ENCODE data around the gene PCDH9. TPM values are rescaled to one million over a fixed set of nuclear protein-coding genes. Genes with fewer than 3 reads are reported as not detected.

PCDH9 gene
- total RNA-seq, 2 experiments from 2014 or later: 0.14 to 0.21 TPM

DNA sequence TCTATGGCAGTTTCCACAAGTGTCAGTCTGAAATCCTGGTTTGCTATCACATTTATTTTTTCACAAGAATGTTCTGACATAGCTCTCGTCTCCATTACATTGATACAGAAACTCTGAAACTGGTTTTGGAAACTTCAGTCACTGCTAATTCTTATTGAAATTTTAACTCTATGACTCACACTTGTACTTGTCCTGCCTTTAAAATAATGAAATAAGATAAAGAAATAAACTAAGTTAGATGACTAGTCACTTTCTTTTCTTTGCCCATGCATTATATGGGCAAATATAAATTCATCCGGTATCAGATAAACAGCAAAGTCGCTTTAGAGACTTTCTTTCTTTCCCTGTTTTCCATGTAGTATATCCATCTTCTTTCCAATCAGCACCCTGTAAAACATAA lies 257.5 kb downstream of the PCDH9 start:
- no peak for ATAC-seq
- ChIA-PET CTCF (interaction anchor here (0.8 kb wide), 1 partner anchor 10 kb away, joined by 3 read pairs; no protein-coding TSS in a partner anchor), POLR2A (no interaction called here)
- Mint-ChIP-seq H3K27me3 (no peaks in the 10 kb centered on the region), H3K9me3 (ENCODE audit: low read depth) (no peaks in the 10 kb centered on the region), H3K4me1 (no peaks in the 10 kb centered on the region), H3K4me3 (no peak overlapping the region), H3K36me3 (ENCODE audit: low read depth) (no peaks in the 10 kb centered on the region), H3K27ac (no peak overlapping the region)
- no peak for DNase-seq
- intact Hi-C loops (cut with DNase I, micrococcal nuclease): no loop called here

DNA sequence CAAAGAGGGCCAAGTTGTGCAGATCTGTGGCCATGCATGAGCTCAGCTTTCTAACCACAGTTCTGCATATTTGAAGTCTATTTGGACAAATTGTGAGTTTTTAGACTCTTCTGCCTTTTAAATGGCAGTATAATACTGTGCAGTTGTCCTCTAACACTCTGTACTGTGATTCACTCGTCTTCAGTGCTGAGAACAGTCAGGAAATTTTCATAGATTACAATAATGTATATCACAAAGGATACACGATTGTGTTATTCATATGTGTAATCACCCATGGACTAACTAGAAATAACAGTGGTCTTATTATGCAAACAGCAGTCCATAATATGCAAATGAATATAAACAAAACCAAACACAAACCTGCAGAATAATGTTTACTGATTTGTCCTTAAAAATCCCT lies 259.1 kb downstream of the PCDH9 start:
- DNase-seq (no peak), ATAC-seq (no peak)
- H3K27me3 Mint-ChIP-seq: no peaks in the 10 kb centered on the region
- ChIA-PET POLR2A (no interaction called here), CTCF (no interaction called here)
- no peaks in the 10 kb centered on the region for H3K36me3 Mint-ChIP-seq (ENCODE audit: low read depth)
- no peak overlapping the region for H3K4me3 Mint-ChIP-seq
- H3K9me3 Mint-ChIP-seq (ENCODE audit: low read depth): no peaks in the 10 kb centered on the region
- no peaks in the 10 kb centered on the region for H3K4me1 Mint-ChIP-seq
- intact Hi-C loops (cut with DNase I, micrococcal nuclease): no loop called here
- no peak overlapping the region for H3K27ac Mint-ChIP-seq

DNA sequence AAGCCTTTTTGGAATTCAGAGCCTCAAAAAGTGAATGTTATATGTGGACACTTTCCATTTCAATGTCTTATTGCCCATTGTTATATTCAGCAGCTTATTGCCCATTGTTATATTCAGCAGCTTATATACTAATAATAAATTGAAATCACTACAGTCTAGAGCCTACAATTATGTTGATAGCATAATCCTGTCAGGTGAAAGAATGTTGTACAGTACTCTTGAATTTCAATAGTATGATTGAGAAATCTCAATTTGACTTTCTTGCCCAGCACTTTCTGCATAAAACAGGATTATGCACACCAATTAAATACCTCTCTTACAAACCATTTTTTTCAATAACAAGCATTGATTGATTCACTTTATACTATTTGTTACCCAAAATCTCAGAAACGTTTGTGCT lies 260.8 kb downstream of the PCDH9 start:
- ATAC-seq: no peak
- H3K27ac Mint-ChIP-seq: no peak overlapping the region
- no peaks in the 10 kb centered on the region for H3K27me3 Mint-ChIP-seq
- H3K4me3 Mint-ChIP-seq: no peak overlapping the region
- no peaks in the 10 kb centered on the region for H3K4me1 Mint-ChIP-seq
- POLR2A ChIA-PET: no interaction called here
- CTCF ChIA-PET: no interaction called here
- intact Hi-C loops (cut with DNase I, micrococcal nuclease): no loop called here
- H3K36me3 Mint-ChIP-seq (ENCODE audit: low read depth): no peaks in the 10 kb centered on the region
- DNase-seq: no peak
- no peaks in the 10 kb centered on the region for H3K9me3 Mint-ChIP-seq (ENCODE audit: low read depth)

DNA sequence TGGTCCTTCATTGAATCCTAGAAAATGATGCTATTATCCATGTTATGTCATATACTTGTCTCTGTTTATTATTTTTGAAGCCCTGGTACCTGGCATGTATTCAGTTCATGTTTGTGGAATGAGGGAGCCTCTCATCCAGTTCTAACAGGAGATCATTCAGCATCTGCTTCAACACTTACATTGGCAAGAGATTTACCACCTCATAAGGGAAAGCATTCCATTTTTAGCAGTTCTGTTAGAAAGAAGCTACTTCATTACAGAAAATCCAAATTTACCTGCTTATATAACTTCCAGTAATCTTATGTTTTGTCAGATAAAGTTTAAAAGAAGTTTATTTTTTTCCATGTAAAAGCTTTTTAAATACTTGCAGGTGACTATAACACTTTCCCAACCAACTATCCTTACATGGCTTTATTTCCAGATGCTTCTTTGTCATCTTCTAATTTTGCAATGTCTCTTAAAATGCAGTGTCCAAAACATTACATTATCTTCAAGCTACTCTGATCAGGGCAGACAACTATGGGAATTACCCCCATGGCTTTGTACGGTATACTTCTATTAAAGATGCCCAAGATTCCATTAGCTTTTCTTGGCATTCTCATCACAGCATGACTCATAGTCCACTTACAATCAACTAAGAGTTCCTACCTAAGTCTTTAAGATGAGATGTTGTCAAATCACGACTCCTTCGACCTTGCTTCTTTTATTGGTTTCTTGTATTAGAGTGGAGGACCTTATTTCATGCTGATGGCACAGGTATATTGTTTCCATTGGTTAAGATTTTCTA lies 262.1 kb downstream of the PCDH9 start:
- H3K36me3 Mint-ChIP-seq (ENCODE audit: low read depth): no peaks in the 10 kb centered on the region
- POLR2A ChIA-PET: no interaction called here
- no peaks in the 10 kb centered on the region for H3K4me1 Mint-ChIP-seq
- ATAC-seq (no peak), DNase-seq (no peak)
- H3K4me3 Mint-ChIP-seq: no peak overlapping the region
- no peaks in the 10 kb centered on the region for H3K9me3 Mint-ChIP-seq (ENCODE audit: low read depth)
- CTCF ChIA-PET: no interaction called here
- no peak overlapping the region for H3K27ac Mint-ChIP-seq
- H3K27me3 Mint-ChIP-seq: no peaks in the 10 kb centered on the region
- intact Hi-C loops (cut with DNase I, micrococcal nuclease): no loop called here

DNA sequence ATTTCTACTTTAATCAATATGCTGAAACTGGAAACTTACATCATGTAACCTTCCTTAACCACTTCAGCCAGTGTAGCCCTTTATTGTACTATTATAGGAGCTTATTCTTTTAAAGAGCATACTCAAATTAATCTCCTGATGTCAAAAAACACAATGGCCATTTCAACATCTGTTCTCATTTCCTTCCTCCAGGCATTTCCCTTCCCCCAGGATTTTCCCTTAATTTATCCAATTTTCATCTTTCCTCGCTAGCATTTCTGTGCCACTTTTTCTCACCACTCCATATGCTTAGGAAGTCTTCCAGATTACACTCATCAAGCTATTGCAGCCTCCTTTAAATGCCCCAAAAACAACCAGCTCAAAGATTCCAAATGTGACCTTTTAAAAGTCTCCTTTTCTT lies 265.0 kb downstream of the PCDH9 start:
- intact Hi-C loops (cut with DNase I, micrococcal nuclease): no loop called here
- no peaks in the 10 kb centered on the region for H3K27me3 Mint-ChIP-seq
- ChIA-PET POLR2A (no interaction called here), CTCF (interaction anchor here (1.4 kb wide), 1 partner anchor 88 kb away, joined by 5 read pairs; no protein-coding TSS in a partner anchor)
- H3K4me3 Mint-ChIP-seq: no peak overlapping the region
- H3K27ac Mint-ChIP-seq: no peak overlapping the region
- DNase-seq (no peak), ATAC-seq (no peak)
- H3K36me3 Mint-ChIP-seq (ENCODE audit: low read depth): no peaks in the 10 kb centered on the region
- no peaks in the 10 kb centered on the region for H3K9me3 Mint-ChIP-seq (ENCODE audit: low read depth)
- H3K4me1 Mint-ChIP-seq: no peaks in the 10 kb centered on the region

DNA sequence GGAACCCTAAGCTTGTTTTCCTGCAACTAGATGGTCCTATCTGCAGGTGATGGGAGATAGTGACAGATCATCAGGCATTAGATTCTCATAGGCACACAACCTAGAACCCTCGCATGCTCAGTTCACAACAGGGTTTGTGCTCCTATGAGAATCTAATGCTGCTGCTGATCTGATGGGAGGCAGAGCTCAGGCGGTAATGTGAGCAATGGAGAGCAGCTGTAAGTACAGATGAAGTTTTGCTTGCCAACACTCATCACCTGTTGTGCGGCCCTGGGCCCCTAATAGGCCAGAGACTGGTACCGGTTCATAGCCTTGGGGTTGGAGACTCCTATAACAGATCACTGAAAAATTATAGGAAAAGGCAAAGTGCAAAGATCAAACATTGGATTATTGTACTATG lies 267.2 kb downstream of the PCDH9 start:
- DNase-seq (no peak), ATAC-seq (no peak)
- no peak overlapping the region for H3K4me3 Mint-ChIP-seq
- no peaks in the 10 kb centered on the region for H3K36me3 Mint-ChIP-seq (ENCODE audit: low read depth)
- intact Hi-C loops (cut with DNase I, micrococcal nuclease): no loop called here
- no peaks in the 10 kb centered on the region for H3K27me3 Mint-ChIP-seq
- H3K9me3 Mint-ChIP-seq (ENCODE audit: low read depth): no peaks in the 10 kb centered on the region
- CTCF ChIA-PET: interaction anchor here (0.6 kb wide), 1 partner anchor 189 kb away, joined by 3 read pairs; no protein-coding TSS in a partner anchor
- no peak overlapping the region for H3K27ac Mint-ChIP-seq
- H3K4me1 Mint-ChIP-seq: peaks cover 4% of the 10 kb centered on the region
- POLR2A ChIA-PET: no interaction called here

DNA sequence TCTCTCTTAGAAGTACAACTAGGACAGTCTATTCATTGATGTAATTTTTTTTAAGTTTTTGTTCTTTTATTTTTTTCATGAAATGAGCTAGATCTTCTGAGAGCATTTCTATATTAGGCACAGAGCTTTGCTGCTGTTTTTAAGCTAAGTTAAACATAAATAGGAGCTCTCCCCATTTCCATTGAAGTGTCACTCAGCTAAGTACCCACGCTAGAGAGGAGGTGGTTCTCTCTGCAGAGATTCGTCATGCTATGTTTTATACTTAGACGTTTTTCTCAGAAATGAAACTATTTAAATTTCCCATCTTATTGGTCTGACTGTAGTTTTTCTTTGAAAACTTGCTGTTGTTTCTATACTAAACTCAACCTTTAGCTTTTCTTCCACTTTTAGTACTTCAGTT lies 271.5 kb downstream of the PCDH9 start:
- Mint-ChIP-seq H3K27ac (no peak overlapping the region), H3K27me3 (no peaks in the 10 kb centered on the region), H3K4me1 (peaks cover 4% of the 10 kb centered on the region), H3K9me3 (ENCODE audit: low read depth) (no peaks in the 10 kb centered on the region), H3K4me3 (no peak overlapping the region), H3K36me3 (ENCODE audit: low read depth) (no peaks in the 10 kb centered on the region)
- ChIA-PET POLR2A (no interaction called here), CTCF (no interaction called here)
- ATAC-seq: peak; percentile 49
- no peak for DNase-seq
- intact Hi-C loops (cut with DNase I, micrococcal nuclease): no loop called here

DNA sequence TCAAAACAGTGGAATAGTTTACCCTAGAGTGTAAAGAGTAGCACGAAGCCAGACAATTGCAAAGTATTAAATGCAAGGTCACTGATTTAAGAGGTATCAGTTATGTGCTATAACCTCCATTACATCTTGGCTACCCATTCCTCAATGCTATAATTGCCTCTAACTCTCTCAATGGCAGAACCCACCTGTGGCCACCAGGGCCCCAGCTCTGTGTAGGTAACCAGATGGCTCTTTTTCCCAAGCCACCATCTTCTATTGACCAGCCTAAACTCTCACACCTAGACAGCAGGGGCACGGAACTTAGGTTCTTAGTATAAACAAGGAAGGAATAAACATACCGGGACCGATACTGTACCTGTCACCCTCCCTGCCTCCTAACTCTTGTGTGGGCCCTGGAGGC lies 277.6 kb downstream of the PCDH9 start:
- H3K9me3 Mint-ChIP-seq (ENCODE audit: low read depth): no peaks in the 10 kb centered on the region
- H3K27ac Mint-ChIP-seq: no peak overlapping the region
- POLR2A ChIA-PET: no interaction called here
- H3K27me3 Mint-ChIP-seq: no peaks in the 10 kb centered on the region
- no peak overlapping the region for H3K4me3 Mint-ChIP-seq
- CTCF ChIA-PET: no interaction called here
- H3K4me1 Mint-ChIP-seq: no peaks in the 10 kb centered on the region
- no peak for DNase-seq
- H3K36me3 Mint-ChIP-seq (ENCODE audit: low read depth): no peaks in the 10 kb centered on the region
- intact Hi-C loops (cut with DNase I, micrococcal nuclease): no loop called here
- ATAC-seq: no peak

DNA sequence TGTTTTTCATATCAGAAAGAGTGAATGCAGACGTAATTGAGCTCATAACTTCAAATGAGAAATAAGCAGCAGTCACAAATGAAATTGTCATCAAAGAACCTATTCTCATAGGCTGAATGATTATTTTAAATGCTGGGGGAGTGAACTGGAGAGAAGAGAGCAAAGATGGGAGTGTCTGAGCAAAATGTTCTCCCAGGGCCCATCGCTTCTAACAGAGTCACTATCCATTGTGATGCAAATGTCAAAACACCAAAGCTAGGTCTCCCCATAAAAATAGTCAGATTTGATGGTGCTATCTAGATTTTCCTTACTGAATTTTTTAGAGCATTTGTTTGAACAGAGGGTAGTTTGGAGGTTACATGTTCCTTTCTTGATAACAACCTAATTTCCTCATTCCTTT lies 278.7 kb downstream of the PCDH9 start:
- Mint-ChIP-seq H3K9me3 (ENCODE audit: low read depth) (no peaks in the 10 kb centered on the region), H3K4me3 (no peak overlapping the region), H3K27me3 (no peaks in the 10 kb centered on the region), H3K36me3 (ENCODE audit: low read depth) (no peaks in the 10 kb centered on the region), H3K4me1 (no peaks in the 10 kb centered on the region), H3K27ac (no peak overlapping the region)
- no peak for DNase-seq
- CTCF ChIA-PET: no interaction called here
- POLR2A ChIA-PET: interaction anchor here (0.6 kb wide), 1 partner anchor 481 kb away, joined by 3 read pairs; no protein-coding TSS in a partner anchor
- ATAC-seq: no peak
- intact Hi-C loops (cut with DNase I, micrococcal nuclease): no loop called here

DNA sequence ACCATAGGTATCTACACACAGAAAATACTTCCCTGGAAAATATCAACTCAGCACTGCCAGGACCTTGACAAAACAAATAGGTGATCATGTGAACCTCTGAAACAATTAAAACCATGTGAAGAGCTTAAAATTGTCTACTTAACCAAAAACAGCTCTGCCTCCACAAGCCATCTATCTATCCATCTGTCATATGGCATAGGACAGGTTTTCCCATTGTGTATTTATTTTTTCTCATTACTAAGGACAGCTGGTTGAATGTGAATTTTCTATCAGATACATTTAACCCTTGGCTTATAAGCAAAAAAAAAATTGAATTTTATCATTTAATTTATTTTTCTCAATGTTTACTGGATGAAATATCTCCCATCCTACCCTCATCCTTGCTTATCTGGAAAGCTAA lies 279.5 kb downstream of the PCDH9 start:
- H3K9me3 Mint-ChIP-seq (ENCODE audit: low read depth): no peaks in the 10 kb centered on the region
- CTCF ChIA-PET: interaction anchor here (0.6 kb wide), 1 partner anchor 1231 kb away, joined by 3 read pairs; no protein-coding TSS in a partner anchor
- no peak for DNase-seq
- POLR2A ChIA-PET: no interaction called here
- no peak overlapping the region for H3K4me3 Mint-ChIP-seq
- H3K36me3 Mint-ChIP-seq (ENCODE audit: low read depth): no peaks in the 10 kb centered on the region
- no peak overlapping the region for H3K27ac Mint-ChIP-seq
- ATAC-seq: no peak
- H3K27me3 Mint-ChIP-seq: no peaks in the 10 kb centered on the region
- no peaks in the 10 kb centered on the region for H3K4me1 Mint-ChIP-seq
- intact Hi-C loops (cut with DNase I, micrococcal nuclease): no loop called here

DNA sequence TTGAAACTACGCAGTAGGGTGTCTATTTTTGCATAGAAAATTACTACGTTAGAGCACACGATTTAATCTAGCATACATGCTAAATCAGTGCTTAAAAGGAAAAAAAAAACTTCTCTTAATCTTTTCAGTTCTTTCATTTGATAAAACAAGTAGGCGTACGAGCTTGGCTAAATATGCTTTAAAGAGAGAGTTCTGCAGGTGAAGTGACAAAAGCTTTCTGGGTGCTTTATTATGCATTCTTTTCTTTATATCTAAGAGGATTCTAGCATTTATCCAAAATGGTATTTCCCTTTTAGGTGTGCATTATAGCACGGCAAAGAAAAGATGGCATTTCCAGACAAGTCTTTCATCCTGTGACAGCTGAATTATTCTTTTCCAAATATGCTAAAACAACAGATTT lies 281.2 kb downstream of the PCDH9 start:
- Mint-ChIP-seq H3K36me3 (ENCODE audit: low read depth) (no peaks in the 10 kb centered on the region), H3K4me3 (no peak overlapping the region), H3K27me3 (no peaks in the 10 kb centered on the region), H3K9me3 (ENCODE audit: low read depth) (no peaks in the 10 kb centered on the region), H3K4me1 (no peaks in the 10 kb centered on the region), H3K27ac (no peak overlapping the region)
- POLR2A ChIA-PET: no interaction called here
- DNase-seq (no peak), ATAC-seq (no peak)
- intact Hi-C loops (cut with DNase I, micrococcal nuclease): no loop called here
- CTCF ChIA-PET: interaction anchor here (0.6 kb wide), 1 partner anchor 19 kb away, joined by 3 read pairs; no protein-coding TSS in a partner anchor

DNA sequence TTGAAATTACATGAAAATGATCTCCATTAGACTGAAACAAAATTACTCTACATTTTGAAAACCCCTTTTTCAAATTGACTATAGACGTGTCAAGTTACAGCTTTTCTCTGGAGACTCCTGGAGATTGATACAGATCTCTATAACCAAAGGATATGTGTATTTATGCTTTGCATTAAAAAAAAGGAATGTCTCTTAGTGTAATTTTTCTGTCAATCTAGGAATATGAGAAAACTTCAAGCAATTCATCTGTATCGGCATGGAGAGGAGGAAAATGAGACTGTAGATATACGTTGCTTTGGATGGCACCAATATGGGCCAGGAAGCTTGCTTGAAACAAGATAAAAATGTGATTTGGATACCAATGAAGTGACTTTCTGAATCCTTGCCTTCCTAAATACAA lies 286.6 kb downstream of the PCDH9 start:
- no peaks in the 10 kb centered on the region for H3K4me1 Mint-ChIP-seq
- H3K27me3 Mint-ChIP-seq: no peaks in the 10 kb centered on the region
- no peak for ATAC-seq
- no peaks in the 10 kb centered on the region for H3K36me3 Mint-ChIP-seq (ENCODE audit: low read depth)
- no peak overlapping the region for H3K4me3 Mint-ChIP-seq
- intact Hi-C loops (cut with DNase I, micrococcal nuclease): no loop called here
- DNase-seq: no peak
- H3K9me3 Mint-ChIP-seq (ENCODE audit: low read depth): no peaks in the 10 kb centered on the region
- ChIA-PET POLR2A (no interaction called here), CTCF (no interaction called here)
- H3K27ac Mint-ChIP-seq: no peak overlapping the region
